ENCODE results near the gene TEX14. TPM values are rescaled to one million over a fixed set of nuclear protein-coding genes. Genes with fewer than 3 reads are reported as not detected.

TEX14 gene
- polyA plus RNA-seq, 4 donors = 0.03 to 0.41 TPM; not detected in 2

GRCh38 chr17:58533616-58534188 is 158.1 kb downstream of the TEX14 start:
- FAIRE-seq = no peak
- peaks cover 0 to 41% (median 0%) of the 10 kb centered on the region in 3 donors for H3K27me3 ChIP-seq (ENCODE audit: control insufficient read depth in 3 of 3, insufficient read depth in 3 of 3, low read length in 3 of 3)

GRCh38 chr17:58532555-58532951 is 159.3 kb downstream of the TEX14 start:
- no peak for FAIRE-seq
- Histone ChIP-seq H3K27me3 (ENCODE audit: control insufficient read depth in 3 of 3, insufficient read depth in 3 of 3, low read length in 3 of 3) (peaks cover 0 to 41% (median 0%) of the 10 kb centered on the region in 3 donors), H3K36me3 (ENCODE audit: control insufficient read depth in 3 of 3, insufficient read depth in 2 of 3, low read depth in 1 of 3, low read length in 3 of 3) (no peaks in the 10 kb centered on the region), H3K27ac (ENCODE audit: low read depth in 1 of 3, low read length in 2 of 3) (no peak overlapping the region), H3K4me1 (ENCODE audit: control insufficient read depth in 3 of 3, insufficient read depth in 2 of 3, low read depth in 1 of 3, low read length in 2 of 3) (peaks cover 0 to 7% (median 0%) of the 10 kb centered on the region in 3 donors), H3K9me3 (ENCODE audit: control insufficient read depth in 2 of 2, insufficient read depth in 1 of 2, low read depth in 1 of 2, low read length in 1 of 2) (no peaks in the 10 kb centered on the region), H3K4me3 (ENCODE audit: low read depth in 1 of 3, low read length in 3 of 3) (peak overlapping the region in 1 of 3 donors; percentile 40)
- WGBS, 3 donors = 53 to 60% (median 57%) methylated on average over 3 of the region's 3 CpGs
- DNase-seq = no peak

More at GRCh38 chr17:58533616-58534188, 158.1 kb downstream of the TEX14 start:
- no peak for DNase-seq
- no peak overlapping the region for H3K27ac ChIP-seq (ENCODE audit: low read depth in 1 of 3, low read length in 2 of 3)
- H3K36me3 ChIP-seq (ENCODE audit: control insufficient read depth in 3 of 3, insufficient read depth in 2 of 3, low read depth in 1 of 3, low read length in 3 of 3) = no peaks in the 10 kb centered on the region
- H3K4me1 ChIP-seq (ENCODE audit: control insufficient read depth in 3 of 3, insufficient read depth in 2 of 3, low read depth in 1 of 3, low read length in 2 of 3) = peaks cover 0 to 7% (median 0%) of the 10 kb centered on the region in 3 donors
- 90 to 94% (median 94%) methylated on average over 5 of the region's 5 CpGs for WGBS, 3 donors
- no peak overlapping the region for H3K4me3 ChIP-seq (ENCODE audit: low read depth in 1 of 3, low read length in 3 of 3)
- H3K9me3 ChIP-seq (ENCODE audit: control insufficient read depth in 2 of 2, insufficient read depth in 1 of 2, low read depth in 1 of 2, low read length in 1 of 2) = no peaks in the 10 kb centered on the region

GRCh38 chr17:58531661-58532554 is 159.9 kb downstream of the TEX14 start:
- no peak overlapping the region for H3K27ac ChIP-seq (ENCODE audit: low read depth in 1 of 3, low read length in 2 of 3)
- peaks cover 0 to 41% (median 0%) of the 10 kb centered on the region in 3 donors for H3K27me3 ChIP-seq (ENCODE audit: control insufficient read depth in 3 of 3, insufficient read depth in 3 of 3, low read length in 3 of 3)
- FAIRE-seq (no peak), DNase-seq (peak; percentile 43 to 69)
- H3K4me1 ChIP-seq (ENCODE audit: control insufficient read depth in 3 of 3, insufficient read depth in 2 of 3, low read depth in 1 of 3, low read length in 2 of 3) = peaks cover 0 to 7% (median 0%) of the 10 kb centered on the region in 3 donors
- no peaks in the 10 kb centered on the region for H3K9me3 ChIP-seq (ENCODE audit: control insufficient read depth in 2 of 2, insufficient read depth in 1 of 2, low read depth in 1 of 2, low read length in 1 of 2)
- H3K36me3 ChIP-seq (ENCODE audit: control insufficient read depth in 3 of 3, insufficient read depth in 2 of 3, low read depth in 1 of 3, low read length in 3 of 3) = no peaks in the 10 kb centered on the region
- 2 to 4% (median 2%) methylated on average over 41 to 82 of the region's 82 CpGs for whole genome bisulfite sequencing, 3 donors
- H3K4me3 ChIP-seq (ENCODE audit: low read depth in 1 of 3, low read length in 3 of 3) = peak overlapping the region in 2 of 3 donors; percentile 40 to 50

- 31 to 43% (median 36%) methylated on average over 3 of the region's 3 CpGs for WGBS, 3 donors
- Histone ChIP-seq H3K4me3 (ENCODE audit: low read depth in 1 of 3, low read length in 3 of 3) (peak overlapping the region in 2 of 3 donors; percentile 32 to 50), H3K27ac (ENCODE audit: low read depth in 1 of 3, low read length in 2 of 3) (no peak overlapping the region), H3K36me3 (ENCODE audit: control insufficient read depth in 3 of 3, insufficient read depth in 2 of 3, low read depth in 1 of 3, low read length in 3 of 3) (no peaks in the 10 kb centered on the region), H3K27me3 (ENCODE audit: control insufficient read depth in 3 of 3, insufficient read depth in 3 of 3, low read length in 3 of 3) (peaks cover 0 to 36% (median 0%) of the 10 kb centered on the region in 3 donors), H3K9me3 (ENCODE audit: control insufficient read depth in 2 of 2, insufficient read depth in 1 of 2, low read depth in 1 of 2, low read length in 1 of 2) (no peaks in the 10 kb centered on the region), H3K4me1 (ENCODE audit: control insufficient read depth in 3 of 3, insufficient read depth in 2 of 3, low read depth in 1 of 3, low read length in 2 of 3) (peaks cover 0 to 9% (median 0%) of the 10 kb centered on the region in 3 donors)
- FAIRE-seq (no peak), DNase-seq (no peak)
Measured at GRCh38 chr17:58531122-58531521, 160.7 kb downstream of the TEX14 start.

- Histone ChIP-seq H3K27me3 (ENCODE audit: control insufficient read depth in 3 of 3, insufficient read depth in 3 of 3, low read length in 3 of 3) (peaks cover 0 to 36% (median 0%) of the 10 kb centered on the region in 3 donors), H3K9me3 (ENCODE audit: control insufficient read depth in 2 of 2, insufficient read depth in 1 of 2, low read depth in 1 of 2, low read length in 1 of 2) (no peaks in the 10 kb centered on the region), H3K4me3 (ENCODE audit: low read depth in 1 of 3, low read length in 3 of 3) (no peak overlapping the region), H3K27ac (ENCODE audit: low read depth in 1 of 3, low read length in 2 of 3) (no peak overlapping the region), H3K4me1 (ENCODE audit: control insufficient read depth in 3 of 3, insufficient read depth in 2 of 3, low read depth in 1 of 3, low read length in 2 of 3) (peaks cover 0 to 14% (median 0%) of the 10 kb centered on the region in 3 donors), H3K36me3 (ENCODE audit: control insufficient read depth in 3 of 3, insufficient read depth in 2 of 3, low read depth in 1 of 3, low read length in 3 of 3) (no peaks in the 10 kb centered on the region)
- WGBS, 3 donors = 61 to 76% (median 74%) methylated on average over 2 of the region's 2 CpGs
- DNase-seq (no peak), FAIRE-seq (no peak)
Measured at GRCh38 chr17:58530655-58531054, 161.2 kb downstream of the TEX14 start.

GRCh38 chr17:58529275-58529674 is 162.6 kb downstream of the TEX14 start:
- peaks cover 0 to 36% (median 0%) of the 10 kb centered on the region in 3 donors for H3K27me3 ChIP-seq (ENCODE audit: control insufficient read depth in 3 of 3, insufficient read depth in 3 of 3, low read length in 3 of 3)
- DNase-seq = no peak
- H3K4me1 ChIP-seq (ENCODE audit: control insufficient read depth in 3 of 3, insufficient read depth in 2 of 3, low read depth in 1 of 3, low read length in 2 of 3) = peaks cover 0 to 22% (median 0%) of the 10 kb centered on the region in 3 donors
- 47 to 67% (median 63%) methylated on average over 1 of the region's 1 CpG for WGBS, 3 donors
- H3K9me3 ChIP-seq (ENCODE audit: control insufficient read depth in 2 of 2, insufficient read depth in 1 of 2, low read depth in 1 of 2, low read length in 1 of 2) = no peaks in the 10 kb centered on the region
- no peak overlapping the region for H3K27ac ChIP-seq (ENCODE audit: low read depth in 1 of 3, low read length in 2 of 3)
- peaks cover 0 to 3% (median 0%) of the 10 kb centered on the region in 3 donors for H3K36me3 ChIP-seq (ENCODE audit: control insufficient read depth in 3 of 3, insufficient read depth in 2 of 3, low read depth in 1 of 3, low read length in 3 of 3)
- no peak overlapping the region for H3K4me3 ChIP-seq (ENCODE audit: low read depth in 1 of 3, low read length in 3 of 3)
- FAIRE-seq = no peak

- Histone ChIP-seq H3K36me3 (ENCODE audit: control insufficient read depth in 3 of 3, insufficient read depth in 2 of 3, low read depth in 1 of 3, low read length in 3 of 3) (peaks cover 0 to 3% (median 0%) of the 10 kb centered on the region in 3 donors), H3K9me3 (ENCODE audit: control insufficient read depth in 2 of 2, insufficient read depth in 1 of 2, low read depth in 1 of 2, low read length in 1 of 2) (no peaks in the 10 kb centered on the region), H3K27me3 (ENCODE audit: control insufficient read depth in 3 of 3, insufficient read depth in 3 of 3, low read length in 3 of 3) (peaks cover 0 to 34% (median 0%) of the 10 kb centered on the region in 3 donors), H3K4me3 (ENCODE audit: low read depth in 1 of 3, low read length in 3 of 3) (no peak overlapping the region), H3K4me1 (ENCODE audit: control insufficient read depth in 3 of 3, insufficient read depth in 2 of 3, low read depth in 1 of 3, low read length in 2 of 3) (peaks cover 0 to 22% (median 0%) of the 10 kb centered on the region in 3 donors), H3K27ac (ENCODE audit: low read depth in 1 of 3, low read length in 2 of 3) (peak overlapping the region in 1 of 3 donors; percentile 50)
- 30 to 39% (median 32%) methylated on average over 3 of the region's 3 CpGs for WGBS, 3 donors
- no peak for FAIRE-seq
- no peak for DNase-seq
Measured at GRCh38 chr17:58528443-58528842, 163.4 kb downstream of the TEX14 start.

- Histone ChIP-seq H3K27ac (ENCODE audit: low read depth in 1 of 3, low read length in 2 of 3) (peak overlapping the region in 1 of 3 donors; percentile 50), H3K4me1 (ENCODE audit: control insufficient read depth in 3 of 3, insufficient read depth in 2 of 3, low read depth in 1 of 3, low read length in 2 of 3) (peaks cover 0 to 22% (median 0%) of the 10 kb centered on the region in 3 donors), H3K27me3 (ENCODE audit: control insufficient read depth in 3 of 3, insufficient read depth in 3 of 3, low read length in 3 of 3) (peaks cover 0 to 30% (median 0%) of the 10 kb centered on the region in 3 donors), H3K36me3 (ENCODE audit: control insufficient read depth in 3 of 3, insufficient read depth in 2 of 3, low read depth in 1 of 3, low read length in 3 of 3) (peaks cover 0 to 3% (median 0%) of the 10 kb centered on the region in 3 donors), H3K4me3 (ENCODE audit: low read depth in 1 of 3, low read length in 3 of 3) (no peak overlapping the region), H3K9me3 (ENCODE audit: control insufficient read depth in 2 of 2, insufficient read depth in 1 of 2, low read depth in 1 of 2, low read length in 1 of 2) (no peaks in the 10 kb centered on the region)
- DNase-seq (no peak), FAIRE-seq (no peak)
- WGBS, 3 donors = 51 to 64% (median 56%) methylated on average over 3 of the region's 3 CpGs
Measured at GRCh38 chr17:58527949-58528348, 163.9 kb downstream of the TEX14 start.
